ENCODE data around the gene ADAMTSL1.

Gene ADAMTSL1

GRCh38 chr9:18718393-18718792 is 244.4 kb downstream of the ADAMTSL1 start:
- H3K4me3 Mint-ChIP-seq = no peak overlapping the region
- DNase-seq (no peak), ATAC-seq (no peak)
- H3K9me3 Mint-ChIP-seq = no peaks in the 10 kb centered on the region
- H3K27me3 Mint-ChIP-seq = no peaks in the 10 kb centered on the region
- no peaks in the 10 kb centered on the region for H3K4me1 Mint-ChIP-seq
- H3K27ac Mint-ChIP-seq = no peak overlapping the region

- ATAC-seq = no peak
- Mint-ChIP-seq H3K27me3 (no peaks in the 10 kb centered on the region), H3K27ac (no peak overlapping the region), H3K4me3 (no peak overlapping the region), H3K4me1 (no peaks in the 10 kb centered on the region), H3K9me3 (no peaks in the 10 kb centered on the region)
- no peak for DNase-seq
Observed at GRCh38 chr9:18718932-18719331, 245.0 kb downstream of the ADAMTSL1 start.

- Mint-ChIP-seq H3K9me3 (no peaks in the 10 kb centered on the region), H3K4me3 (no peak overlapping the region), H3K4me1 (no peaks in the 10 kb centered on the region), H3K27ac (no peak overlapping the region), H3K27me3 (peaks cover 8% of the 10 kb centered on the region)
- ATAC-seq (no peak), DNase-seq (no peak)
Observed at GRCh38 chr9:18720691-18721090, 246.7 kb downstream of the ADAMTSL1 start.

- Mint-ChIP-seq H3K27me3 (peaks cover 8% of the 10 kb centered on the region), H3K4me3 (no peak overlapping the region), H3K27ac (no peak overlapping the region), H3K9me3 (no peaks in the 10 kb centered on the region), H3K4me1 (no peaks in the 10 kb centered on the region)
- ATAC-seq (peak; percentile 15), DNase-seq (no peak)
Observed at GRCh38 chr9:18721267-18721994, 247.5 kb downstream of the ADAMTSL1 start.

GRCh38 chr9:18721995-18722310 is 248.0 kb downstream of the ADAMTSL1 start:
- peaks cover 8% of the 10 kb centered on the region for H3K27me3 Mint-ChIP-seq
- H3K4me1 Mint-ChIP-seq = no peaks in the 10 kb centered on the region
- no peak overlapping the region for H3K27ac Mint-ChIP-seq
- DNase-seq (no peak), ATAC-seq (no peak)
- H3K4me3 Mint-ChIP-seq = no peak overlapping the region
- no peaks in the 10 kb centered on the region for H3K9me3 Mint-ChIP-seq

- H3K4me1 Mint-ChIP-seq = no peaks in the 10 kb centered on the region
- no peak overlapping the region for H3K4me3 Mint-ChIP-seq
- no peak for ATAC-seq
Observed at GRCh38 chr9:18722882-18723281, 248.9 kb downstream of the ADAMTSL1 start.

GRCh38 chr9:18723366-18723765 is 249.4 kb downstream of the ADAMTSL1 start:
- DNase-seq (no peak), ATAC-seq (no peak)
- Mint-ChIP-seq H3K4me3 (no peak overlapping the region), H3K4me1 (no peaks in the 10 kb centered on the region), H3K9me3 (no peaks in the 10 kb centered on the region), H3K27me3 (peaks cover 8% of the 10 kb centered on the region), H3K27ac (no peak overlapping the region)

More at GRCh38 chr9:18722882-18723281, 248.9 kb downstream of the ADAMTSL1 start:
- Mint-ChIP-seq H3K27ac (no peak overlapping the region), H3K9me3 (no peaks in the 10 kb centered on the region), H3K27me3 (peaks cover 8% of the 10 kb centered on the region)
- no peak for DNase-seq

GRCh38 chr9:18726546-18726945 is 252.6 kb downstream of the ADAMTSL1 start:
- Mint-ChIP-seq H3K9me3 (no peaks in the 10 kb centered on the region), H3K4me3 (no peak overlapping the region), H3K27ac (no peak overlapping the region), H3K4me1 (no peaks in the 10 kb centered on the region), H3K27me3 (peaks cover 8% of the 10 kb centered on the region)
- ATAC-seq (no peak), DNase-seq (no peak)

- Mint-ChIP-seq H3K4me1 (no peaks in the 10 kb centered on the region), H3K4me3 (no peak overlapping the region), H3K27me3 (peaks cover 8% of the 10 kb centered on the region), H3K9me3 (no peaks in the 10 kb centered on the region), H3K27ac (no peak overlapping the region)
- no peak for ATAC-seq
- DNase-seq = no peak
Observed at GRCh38 chr9:18727904-18728303, 254.0 kb downstream of the ADAMTSL1 start.

GRCh38 chr9:18728642-18729041 is 254.7 kb downstream of the ADAMTSL1 start:
- peaks cover 8% of the 10 kb centered on the region for H3K27me3 Mint-ChIP-seq
- DNase-seq (no peak), ATAC-seq (no peak)
- H3K27ac Mint-ChIP-seq = no peak overlapping the region
- no peaks in the 10 kb centered on the region for H3K4me1 Mint-ChIP-seq
- no peak overlapping the region for H3K4me3 Mint-ChIP-seq
- no peaks in the 10 kb centered on the region for H3K9me3 Mint-ChIP-seq

GRCh38 chr9:18730241-18730640 is 256.3 kb downstream of the ADAMTSL1 start:
- DNase-seq = no peak
- H3K27ac Mint-ChIP-seq = no peak overlapping the region
- no peak overlapping the region for H3K4me3 Mint-ChIP-seq
- H3K27me3 Mint-ChIP-seq = peaks cover 2% of the 10 kb centered on the region
- no peaks in the 10 kb centered on the region for H3K4me1 Mint-ChIP-seq
- no peak for ATAC-seq
- H3K9me3 Mint-ChIP-seq = no peaks in the 10 kb centered on the region

GRCh38 chr9:18739127-18739526 is 265.2 kb downstream of the ADAMTSL1 start:
- Mint-ChIP-seq H3K9me3 (no peaks in the 10 kb centered on the region), H3K4me3 (no peak overlapping the region), H3K27me3 (no peaks in the 10 kb centered on the region), H3K4me1 (no peaks in the 10 kb centered on the region), H3K27ac (no peak overlapping the region)
- DNase-seq = no peak
- no peak for ATAC-seq

GRCh38 chr9:18739641-18740318 is 265.8 kb downstream of the ADAMTSL1 start:
- Mint-ChIP-seq H3K4me3 (no peak overlapping the region), H3K4me1 (no peaks in the 10 kb centered on the region), H3K27ac (no peak overlapping the region), H3K27me3 (no peaks in the 10 kb centered on the region), H3K9me3 (no peaks in the 10 kb centered on the region)
- DNase-seq (no peak), ATAC-seq (no peak)

- no peak for DNase-seq
- no peak for ATAC-seq
- H3K9me3 Mint-ChIP-seq = no peaks in the 10 kb centered on the region
- H3K4me1 Mint-ChIP-seq = no peaks in the 10 kb centered on the region
- H3K27me3 Mint-ChIP-seq = no peaks in the 10 kb centered on the region
- no peak overlapping the region for H3K4me3 Mint-ChIP-seq
- no peak overlapping the region for H3K27ac Mint-ChIP-seq
Observed at GRCh38 chr9:18741359-18741758, 267.4 kb downstream of the ADAMTSL1 start.

- H3K27ac Mint-ChIP-seq = no peak overlapping the region
- no peak overlapping the region for H3K4me3 Mint-ChIP-seq
- H3K9me3 Mint-ChIP-seq = no peaks in the 10 kb centered on the region
- H3K27me3 Mint-ChIP-seq = no peaks in the 10 kb centered on the region
- ATAC-seq (no peak), DNase-seq (no peak)
- no peaks in the 10 kb centered on the region for H3K4me1 Mint-ChIP-seq
Observed at GRCh38 chr9:18741945-18742344, 268.0 kb downstream of the ADAMTSL1 start.

- no peaks in the 10 kb centered on the region for H3K4me1 Mint-ChIP-seq
- ATAC-seq (no peak), DNase-seq (no peak)
- H3K4me3 Mint-ChIP-seq = no peak overlapping the region
- no peaks in the 10 kb centered on the region for H3K9me3 Mint-ChIP-seq
- no peak overlapping the region for H3K27ac Mint-ChIP-seq
- no peaks in the 10 kb centered on the region for H3K27me3 Mint-ChIP-seq
Observed at GRCh38 chr9:18743421-18743820, 269.5 kb downstream of the ADAMTSL1 start.

GRCh38 chr9:18743971-18744370 is 270.0 kb downstream of the ADAMTSL1 start:
- no peak overlapping the region for H3K4me3 Mint-ChIP-seq
- H3K4me1 Mint-ChIP-seq = no peaks in the 10 kb centered on the region
- ATAC-seq (no peak), DNase-seq (no peak)
- no peak overlapping the region for H3K27ac Mint-ChIP-seq
- H3K27me3 Mint-ChIP-seq = no peaks in the 10 kb centered on the region
- H3K9me3 Mint-ChIP-seq = no peaks in the 10 kb centered on the region
